Fibroblast of skin of back (primary cell): ENCODE data around the gene PFDN2.

Experiments
- DNase-seq: peaks from one replicate; pipeline ENCODE4 v3.0.0-alpha.2; 2013

PFDN2 gene

GRCh38 chr1:161099090-161099802 is 18.6 kb downstream of the PFDN2 start:
- DNase-seq, result no peak

- no peak for DNase-seq
Measured at GRCh38 chr1:161098210-161099068, 19.4 kb downstream of the PFDN2 start, which contains the start of gene KLHDC9. Gene KLHDC9, plus strand, starts transcription at chr1:161098361. Its CDS starts 175 bp downstream, at chr1:161098536.

- no peak for DNase-seq
Measured at GRCh38 chr1:161096530-161096929, 21.3 kb downstream of the PFDN2 start.

GRCh38 chr1:161096015-161096414 is 21.8 kb downstream of the PFDN2 start:
- DNase-seq, result no peak

- DNase-seq, result no peak
Measured at GRCh38 chr1:161095230-161095629, 22.6 kb downstream of the PFDN2 start.

- no peak for DNase-seq
Measured at GRCh38 chr1:161094481-161094880, 23.4 kb downstream of the PFDN2 start.

- no peak for DNase-seq
Measured at GRCh38 chr1:161092621-161093028, 25.2 kb downstream of the PFDN2 start.

GRCh38 chr1:161091796-161092507 is 25.9 kb downstream of the PFDN2 start:
- no peak for DNase-seq

GRCh38 chr1:161091093-161091492 is 26.7 kb downstream of the PFDN2 start:
- DNase-seq, result no peak

- no peak for DNase-seq
Measured at GRCh38 chr1:161090617-161091016, 27.2 kb downstream of the PFDN2 start.

- DNase-seq, result no peak
Measured at GRCh38 chr1:161089938-161090337, 27.9 kb downstream of the PFDN2 start.

GRCh38 chr1:161089251-161089924 is 28.4 kb downstream of the PFDN2 start, which contains the start of gene NECTIN4:
Gene NECTIN4, minus strand, starts transcription at chr1:161089558. Its CDS starts 262 bp downstream, at chr1:161089296.
- DNase-seq, result no peak

- no peak for DNase-seq
Measured at GRCh38 chr1:161088587-161089110, 29.2 kb downstream of the PFDN2 start.

- no peak for DNase-seq
Measured at GRCh38 chr1:161086457-161086856, 31.4 kb downstream of the PFDN2 start.

GRCh38 chr1:161085165-161085564 is 32.7 kb downstream of the PFDN2 start:
- peak; percentile 34 for DNase-seq

- no peak for DNase-seq
Measured at GRCh38 chr1:161084597-161084988, 33.2 kb downstream of the PFDN2 start.

GRCh38 chr1:161083748-161084596 is 33.9 kb downstream of the PFDN2 start:
- DNase-seq, result no peak

- peak; percentile 81 for DNase-seq
Measured at GRCh38 chr1:161082996-161083747, 34.7 kb downstream of the PFDN2 start.

- DNase-seq, result no peak
Measured at GRCh38 chr1:161082483-161082882, 35.4 kb downstream of the PFDN2 start.

- DNase-seq, result no peak
Measured at GRCh38 chr1:161081519-161081918, 36.3 kb downstream of the PFDN2 start.
